MM.1S (cell line): ENCODE measurements around the gene RASGRP4.

Source experiments
- DNase-seq: peaks from one replicate; pipeline ENCODE4 v3.0.0-alpha.2; 2015
- H2AFZ ChIP-seq: fragments of 300-600 bp; sonication (generic); 2 replicates; pipeline ENCODE4 v1.6.0; 2016; ENCODE audit warnings: antibody characterized with exemption, low read length
- H3F3A ChIP-seq: fragments of 300-600 bp; sonication (generic); 2 replicates; pipeline ENCODE4 v1.6.1; 2016; ENCODE audit warnings: mild to moderate bottlenecking, antibody characterized with exemption, low read length, moderate library complexity, mixed read lengths; ENCODE audit not compliant: insufficient read depth
- H3K27ac ChIP-seq: fragments of 300-600 bp; sonication (generic); 2 replicates; pipeline ENCODE4 v1.5.1; 2016; ENCODE audit warnings: mild to moderate bottlenecking, low read length
- H3K27me3 ChIP-seq: fragments of 300-600 bp; sonication (generic); replicated peaks from 2 replicates; pipeline ENCODE4 v1.6.0; 2016; ENCODE audit warnings: low read length; ENCODE audit not compliant: insufficient read depth
- H3K36me3 ChIP-seq: fragments of 300-600 bp; sonication (generic); replicated peaks from 2 replicates; pipeline ENCODE4 v1.6.1; 2016; ENCODE audit warnings: mild to moderate bottlenecking, low read length, mixed read lengths; ENCODE audit not compliant: insufficient read depth
- H3K4me1 ChIP-seq: fragments of 300-600 bp; sonication (generic); 2 replicates; pipeline ENCODE4 v1.6.1; 2016; ENCODE audit warnings: low read length, mixed read lengths
- H3K4me2 ChIP-seq: fragments of 300-600 bp; sonication (generic); 2 replicates; pipeline ENCODE4 v1.6.0; 2016; ENCODE audit warnings: low read depth, low read length
- H3K4me3 ChIP-seq: fragments of 300-600 bp; sonication (generic); 2 replicates; pipeline ENCODE4 v1.5.1; 2016; ENCODE audit warnings: low read length, mixed read lengths
- H3K79me2 ChIP-seq: fragments of 300-600 bp; sonication (generic); 2 replicates; pipeline ENCODE4 v1.6.1; 2016; ENCODE audit warnings: mixed run types, low read length, mixed read lengths
- H3K9ac ChIP-seq: fragments of 300-600 bp; sonication (generic); 2 replicates; pipeline ENCODE4 v1.6.1; 2016; ENCODE audit warnings: low read length, mixed read lengths
- H3K9me2 ChIP-seq: fragments of 300-600 bp; sonication (generic); replicated peaks from 2 replicates; pipeline ENCODE4 v1.6.1; 2016; ENCODE audit warnings: mild to moderate bottlenecking, low read length, mixed read lengths; ENCODE audit not compliant: insufficient read depth
- H3K9me3 ChIP-seq: fragments of 300-600 bp; sonication (generic); replicated peaks from 2 replicates; pipeline ENCODE4 v1.6.1; 2016; ENCODE audit warnings: mild to moderate bottlenecking, low read length, mixed read lengths; ENCODE audit not compliant: insufficient read depth
- H4K20me1 ChIP-seq: fragments of 300-600 bp; sonication (generic); 2 replicates; pipeline ENCODE4 v1.6.1; 2016; ENCODE audit warnings: mild to moderate bottlenecking, low read length, moderate library complexity, mixed read lengths; ENCODE audit not compliant: insufficient read depth
- CTCF ChIP-seq: fragments of 300-600 bp; sonication (generic); IDR thresholded peaks from 2 replicates; pipeline ENCODE4 v1.5.1; 2016; ENCODE audit warnings: antibody characterized with exemption, low read length, mixed read lengths
- EZH2 ChIP-seq: fragments of 300-600 bp; sonication (generic); optimal IDR thresholded peaks from 2 replicates; pipeline ENCODE3; 2017; ENCODE audit warnings: low read depth, mild to moderate bottlenecking, antibody characterized with exemption, low read length, mixed read lengths
- EZH2phosphoT487 ChIP-seq: fragments of 300-600 bp; sonication (generic); IDR thresholded peaks from 2 replicates; pipeline ENCODE4 v1.6.1; 2018; ENCODE audit warnings: antibody characterized with exemption, low read length

The RASGRP4 gene

GRCh38 chr19:38417544-38418506, 8.2 kb downstream of the RASGRP4 start:
- no peak for DNase-seq
- Histone ChIP-seq H3F3A (no peaks in the 10 kb centered on the region), H3K9ac (no peak overlapping the region), H3K4me3 (no peak overlapping the region), H3K9me3 (no peaks in the 10 kb centered on the region), H3K27me3 (peaks cover 70% of the 10 kb centered on the region), H3K4me2 (peak overlapping the region; percentile 35), H3K79me2 (no peaks in the 10 kb centered on the region), H3K9me2 (no peaks in the 10 kb centered on the region), H3K4me1 (no peaks in the 10 kb centered on the region), H3K36me3 (no peaks in the 10 kb centered on the region), H2AFZ (0 out of 2 replicates have a peak overlapping the region, but pooled peaks have one; percentile 27), H4K20me1 (no peaks in the 10 kb centered on the region), H3K27ac (no peak overlapping the region)
- TF ChIP-seq CTCF (no peak), EZH2phosphoT487 (no peak), EZH2 (no peak)

- DNase-seq: no peak
- Histone ChIP-seq H3K36me3 (no peaks in the 10 kb centered on the region), H3K9ac (no peak overlapping the region), H3K79me2 (no peaks in the 10 kb centered on the region), H3K27ac (no peak overlapping the region), H4K20me1 (no peaks in the 10 kb centered on the region), H3K4me1 (no peaks in the 10 kb centered on the region), H3F3A (no peaks in the 10 kb centered on the region), H3K9me2 (no peaks in the 10 kb centered on the region), H3K27me3 (peaks cover 70% of the 10 kb centered on the region), H3K9me3 (no peaks in the 10 kb centered on the region), H2AFZ (no peak overlapping the region), H3K4me3 (no peak overlapping the region), H3K4me2 (no peak overlapping the region)
- TF ChIP-seq CTCF (no peak), EZH2 (no peak), EZH2phosphoT487 (no peak)
These were observed 8.9 kb downstream of the RASGRP4 start for GRCh38 chr19:38417146-38417543.

- H3K9me3 ChIP-seq: no peaks in the 10 kb centered on the region
- H3K27ac ChIP-seq: no peak overlapping the region
- no peaks in the 10 kb centered on the region for H3K36me3 ChIP-seq
- H3K9ac ChIP-seq: no peak overlapping the region
- H4K20me1 ChIP-seq: no peaks in the 10 kb centered on the region
- no peaks in the 10 kb centered on the region for H3K9me2 ChIP-seq
- no peak overlapping the region for H3K4me3 ChIP-seq
- DNase-seq: no peak
- H3F3A ChIP-seq: no peaks in the 10 kb centered on the region
- no peak overlapping the region for H2AFZ ChIP-seq
- H3K4me2 ChIP-seq: no peak overlapping the region
- peaks cover 52% of the 10 kb centered on the region for H3K27me3 ChIP-seq
- TF ChIP-seq EZH2 (no peak), EZH2phosphoT487 (no peak), CTCF (no peak)
- no peaks in the 10 kb centered on the region for H3K79me2 ChIP-seq
- H3K4me1 ChIP-seq: no peaks in the 10 kb centered on the region
These were observed 12.6 kb downstream of the RASGRP4 start for GRCh38 chr19:38413416-38413815.
